ENCODE data around the gene HDAC4.

DNA sequence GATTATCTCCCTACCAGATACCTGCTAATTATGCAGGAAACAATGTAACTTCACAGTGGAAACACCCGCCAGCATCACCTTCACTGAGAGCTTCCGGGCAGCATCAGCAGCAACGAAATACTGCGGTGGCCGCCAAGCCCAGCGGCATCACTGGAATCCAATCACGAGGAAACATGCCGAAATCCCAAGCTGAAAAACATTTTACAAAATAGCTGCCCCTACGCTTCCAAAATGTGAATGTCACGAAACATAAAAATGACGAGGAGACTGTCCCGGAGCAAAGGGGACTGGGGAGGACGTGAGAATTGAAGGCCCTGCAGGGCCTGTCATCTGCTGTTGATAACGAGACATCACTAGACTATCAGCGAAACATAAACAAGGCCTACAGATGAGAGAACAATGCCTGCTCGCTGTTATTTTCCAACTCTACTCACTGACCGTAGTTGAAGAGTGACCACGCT is 82.6 kb downstream of the HDAC4 start:
- no peak for TF ChIP-seq TAF1 (IDR thresholded peaks at IDR 0.05; ENCODE audit: low read depth, low read length)
- TF ChIP-seq, protein P1, sequence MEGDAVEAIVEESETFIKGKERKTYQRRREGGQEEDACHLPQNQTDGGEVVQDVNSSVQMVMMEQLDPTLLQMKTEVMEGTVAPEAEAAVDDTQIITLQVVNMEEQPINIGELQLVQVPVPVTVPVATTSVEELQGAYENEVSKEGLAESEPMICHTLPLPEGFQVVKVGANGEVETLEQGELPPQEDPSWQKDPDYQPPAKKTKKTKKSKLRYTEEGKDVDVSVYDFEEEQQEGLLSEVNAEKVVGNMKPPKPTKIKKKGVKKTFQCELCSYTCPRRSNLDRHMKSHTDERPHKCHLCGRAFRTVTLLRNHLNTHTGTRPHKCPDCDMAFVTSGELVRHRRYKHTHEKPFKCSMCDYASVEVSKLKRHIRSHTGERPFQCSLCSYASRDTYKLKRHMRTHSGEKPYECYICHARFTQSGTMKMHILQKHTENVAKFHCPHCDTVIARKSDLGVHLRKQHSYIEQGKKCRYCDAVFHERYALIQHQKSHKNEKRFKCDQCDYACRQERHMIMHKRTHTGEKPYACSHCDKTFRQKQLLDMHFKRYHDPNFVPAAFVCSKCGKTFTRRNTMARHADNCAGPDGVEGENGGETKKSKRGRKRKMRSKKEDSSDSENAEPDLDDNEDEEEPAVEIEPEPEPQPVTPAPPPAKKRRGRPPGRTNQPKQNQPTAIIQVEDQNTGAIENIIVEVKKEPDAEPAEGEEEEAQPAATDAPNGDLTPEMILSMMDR (IDR thresholded peaks at IDR 0.05; ENCODE audit: control extremely low read depth in 1 of 3, insufficient read depth in 1 of 3, low read depth in 1 of 3, low read length in 3 of 3), result no peak
- TF ChIP-seq GABPA (IDR thresholded peaks at IDR 0.05; ENCODE audit: borderline replicate concordance, insufficient read depth, low read length), result no peak
- TF ChIP-seq, protein P2, sequence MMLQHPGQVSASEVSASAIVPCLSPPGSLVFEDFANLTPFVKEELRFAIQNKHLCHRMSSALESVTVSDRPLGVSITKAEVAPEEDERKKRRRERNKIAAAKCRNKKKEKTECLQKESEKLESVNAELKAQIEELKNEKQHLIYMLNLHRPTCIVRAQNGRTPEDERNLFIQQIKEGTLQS (IDR thresholded peaks at IDR 0.05; ENCODE audit: insufficient read depth, low read depth, low read length), result no peak
- no peak for TF ChIP-seq EZH2 (IDR thresholded peaks at IDR 0.05; ENCODE audit: low read depth, low read length, severe bottlenecking)
- no peak for TF ChIP-seq POLR2A (IDR thresholded peaks at IDR 0.05; ENCODE audit: control extremely low read depth in 1 of 2, low read depth in 2 of 2, low read length in 2 of 2)
- TF ChIP-seq SP2 (IDR thresholded peaks at IDR 0.05; ENCODE audit: low read length), result no peak
- no peak for TF ChIP-seq MAFK (IDR thresholded peaks at IDR 0.05; ENCODE audit: low read depth, low read length)
- TF ChIP-seq TEAD4 (IDR thresholded peaks at IDR 0.05; ENCODE audit: low read depth, low read length), result no peak

All from H1 (cell line).